ENCODE measurements around the gene SCYL2.
"Not testable (repeated sequence)": the region's sequence is repeated elsewhere in the genome, so short reads cannot be mapped to it uniquely, and the experiment has no call there.

GRCh38 chr12:100304334-100304733, 37.4 kb downstream of the SCYL2 start:
- not testable (repeated sequence) for TF ChIP-seq CTCF (IDR thresholded peaks at IDR 0.05); POLR2A (IDR thresholded peaks at IDR 0.05; ENCODE audit: low read depth); EP300 (IDR thresholded peaks at IDR 0.05); POLR2AphosphoS5 (IDR thresholded peaks at IDR 0.05)

Data from esophagus muscularis mucosa (tissue), 4 donors.